Right renal pelvis (tissue), 4 donors: Measurements from ENCODE around the gene ZBTB17. TPM values are rescaled to one million over a fixed set of nuclear protein-coding genes. Genes with fewer than 3 reads are reported as not detected.
"Not testable (repeated sequence)": the region's sequence is repeated elsewhere in the genome, so short reads cannot be mapped to it uniquely, and the experiment has no call there.

Source experiments
- DNase-seq, 4 donors: peaks; one replicate each; pipeline ENCODE4 v3.0.0-alpha.2; 2013; ENCODE audit warnings: low read depth in 4 of 4, low spot score in 3 of 4, missing footprints in 1 of 4
- polyA plus RNA-seq, 4 donors: library from polyadenylated mRNA; unstranded; fragments of 120-200 nt; gene quantifications; one replicate each; pipeline ENCODE4 v1.2.1, GENCODE V29; 2013; ENCODE audit not compliant: insufficient read length in 4 of 4

ZBTB17 gene
- polyA plus RNA-seq, 4 donors, result 27.7 to 32.2 (median 28.7) TPM

DNA sequence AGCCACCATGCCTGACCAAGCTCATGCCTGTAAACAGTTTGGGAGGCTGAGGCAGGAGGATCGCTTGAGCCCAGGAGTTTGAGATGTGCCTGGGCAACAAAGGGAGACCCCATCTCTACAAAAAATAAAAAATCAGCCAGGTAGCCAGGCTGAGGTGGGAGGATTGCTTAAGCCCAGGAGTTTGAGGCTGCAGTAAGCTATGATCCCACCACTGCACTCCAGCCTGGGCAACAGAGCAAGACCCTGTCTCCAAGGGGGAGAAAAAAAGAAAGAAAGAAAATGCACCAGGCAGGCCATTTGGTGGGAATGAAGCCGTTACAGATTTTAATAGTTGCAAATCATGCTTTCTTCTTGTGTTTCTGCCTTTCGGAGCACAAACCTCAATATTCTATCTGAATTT lies 62.3 kb downstream of the ZBTB17 start:
- not testable (repeated sequence) for DNase-seq

DNA sequence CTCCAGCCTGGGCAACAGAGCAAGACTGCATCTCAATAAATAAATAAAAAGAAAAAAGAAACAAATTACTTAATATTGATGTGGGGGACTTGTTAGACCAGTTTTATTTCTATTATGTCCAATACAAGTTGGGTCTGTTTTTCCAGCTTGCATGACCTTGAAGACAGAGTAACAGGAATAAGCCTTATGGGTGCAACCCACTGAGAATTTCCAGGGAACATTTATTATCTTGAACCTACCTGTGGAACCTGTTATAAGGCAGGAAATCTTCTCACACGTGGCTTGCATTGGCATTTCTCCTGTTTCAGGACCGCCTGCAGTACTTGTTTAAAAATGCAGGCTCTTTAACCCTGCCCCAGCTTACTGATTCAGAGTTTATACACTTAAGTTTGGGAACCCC lies 64.0 kb downstream of the ZBTB17 start:
- DNase-seq, result no peak

- DNase-seq, result no peak
These were observed 64.8 kb downstream of the ZBTB17 start for GRCh38 chr1:15911141-15911540.

- no peak for DNase-seq
These were observed 67.3 kb downstream of the ZBTB17 start for GRCh38 chr1:15908597-15908996.

GRCh38 chr1:15902882-15903281 lies 73.0 kb downstream of the ZBTB17 start:
- no peak for DNase-seq

DNA sequence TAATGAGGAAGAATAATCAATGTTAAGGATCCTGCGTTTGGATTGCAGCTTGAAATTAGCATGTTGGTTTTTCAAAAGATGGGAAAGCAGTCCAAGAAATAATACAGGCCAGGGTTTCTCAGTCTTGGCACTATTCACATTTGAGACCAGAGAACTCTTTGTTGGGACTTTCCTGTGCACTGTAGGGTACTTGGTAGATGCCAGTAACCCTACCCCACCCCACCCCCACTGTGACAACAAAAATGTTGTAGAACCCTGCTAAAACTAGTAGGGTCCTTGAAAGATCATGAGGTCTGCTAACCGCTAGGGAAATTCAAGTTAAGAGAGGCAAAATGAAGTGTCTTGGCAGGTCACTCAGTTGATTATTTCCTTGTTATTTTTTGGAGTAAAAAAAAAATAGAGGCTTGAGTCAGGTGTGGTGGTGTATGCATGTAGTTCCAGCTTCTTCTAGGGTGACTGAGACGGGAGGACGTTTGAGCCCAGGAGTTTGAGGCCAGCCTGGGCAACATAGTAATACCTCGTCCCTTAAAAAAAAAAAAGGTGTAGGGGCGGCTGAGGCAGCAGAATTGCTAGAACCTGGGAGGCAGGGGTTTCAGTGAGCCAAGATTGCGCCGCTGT lies 75.1 kb downstream of the ZBTB17 start:
- no peak for DNase-seq

DNA sequence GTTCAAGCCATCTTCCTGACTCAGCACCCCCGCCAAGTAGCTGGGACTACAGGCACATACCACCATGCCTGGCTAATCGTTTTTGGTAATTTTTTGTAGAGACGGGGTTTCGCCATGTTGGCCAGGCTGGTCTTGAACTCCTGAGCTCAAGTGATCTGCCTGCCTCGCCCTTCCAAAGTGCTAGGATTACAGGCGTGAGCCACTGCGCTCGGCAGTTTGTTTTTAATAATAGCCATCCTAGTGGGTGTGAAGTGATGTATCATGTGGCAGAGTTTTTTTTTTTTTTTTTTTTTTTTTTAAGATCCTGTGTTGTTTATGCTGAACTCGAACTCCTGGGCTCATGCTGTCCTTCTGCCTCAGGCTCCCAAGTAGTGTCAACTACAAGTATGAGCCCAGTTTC lies 76.6 kb downstream of the ZBTB17 start:
- DNase-seq, result no peak

- DNase-seq, result not testable (repeated sequence)
These were observed 78.9 kb downstream of the ZBTB17 start for GRCh38 chr1:15896841-15897610.

- no peak for DNase-seq
These were observed 80.7 kb downstream of the ZBTB17 start for GRCh38 chr1:15895233-15895632.

DNA sequence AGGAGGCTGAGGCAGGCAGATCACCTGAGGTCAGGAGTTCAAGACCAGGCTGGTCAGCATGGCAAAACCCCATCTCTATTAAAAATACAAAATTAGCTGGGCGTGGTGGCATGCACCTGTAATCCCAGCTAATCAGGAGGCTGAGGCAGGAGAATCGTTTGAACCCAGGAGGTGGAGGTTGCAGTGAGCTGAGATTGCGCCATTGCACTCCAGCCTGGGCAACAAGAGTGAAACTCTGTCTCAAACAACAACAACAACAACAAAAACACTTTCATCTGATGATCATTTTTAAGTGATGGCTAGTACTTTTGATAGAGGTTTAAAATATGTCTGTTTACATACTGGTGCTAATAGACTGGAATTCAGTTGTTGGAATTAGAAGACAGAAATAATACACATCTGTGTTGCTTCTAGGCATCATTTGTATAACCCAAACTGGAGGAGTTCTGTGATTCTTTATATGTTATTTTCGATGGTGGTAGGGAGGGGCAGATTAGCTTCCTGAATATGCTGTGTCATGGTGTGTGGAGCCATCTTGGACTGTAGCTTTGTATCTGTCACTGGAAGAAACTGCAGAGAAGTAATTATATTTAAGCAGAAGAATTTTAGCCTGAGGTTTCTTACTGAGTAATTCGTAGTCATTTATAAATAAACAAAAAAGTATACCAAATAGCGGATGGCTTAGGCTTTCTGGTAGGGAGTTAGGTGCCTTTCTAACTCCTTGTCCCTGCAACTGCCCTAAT lies 82.9 kb downstream of the ZBTB17 start:
- DNase-seq, result not testable (repeated sequence)

Other genes with a start within 250 kb of the ZBTB17 start
- 1 to 10 TPM; 2.2 to 3.1 (median 2.6) TPM for gene SLC25A34, start 239.8 kb downstream of the ZBTB17 start, polyA plus RNA-seq
- 1 to 10 TPM; 2.8 to 6.1 (median 3.2) TPM for gene TMEM82, start 233.6 kb downstream of the ZBTB17 start, polyA plus RNA-seq
- gene FBLIM1, start 217.3 kb downstream of the ZBTB17 start, polyA plus RNA-seq, result 10 to 100 TPM; 52.0 to 60.6 (median 56.7) TPM
- gene UQCRHL, start 168.5 kb downstream of the ZBTB17 start, polyA plus RNA-seq, result 1 to 10 TPM in 3 of 4 donors, under 1 TPM in 1; 0.90 to 1.9 (median 1.5) TPM
- gene SPEN, start 128.4 kb downstream of the ZBTB17 start, polyA plus RNA-seq, result 10 to 100 TPM; 50.0 to 60.6 (median 57.7) TPM
- under 1 TPM in 3 of 4 donors, not detected in 1; 0.07 to 0.12 (median 0.10) TPM for gene SRARP, start 28.1 kb upstream of the ZBTB17 start, polyA plus RNA-seq
- 1 to 10 TPM; 4.0 to 5.8 (median 4.4) TPM for gene HSPB7, start 41.9 kb upstream of the ZBTB17 start, polyA plus RNA-seq
- gene CLCNKA, start 45.9 kb upstream of the ZBTB17 start, polyA plus RNA-seq, result 10 to 100 TPM; 15.6 to 26.9 (median 18.3) TPM
- gene CLCNKB, start 67.7 kb upstream of the ZBTB17 start, polyA plus RNA-seq, result 10 to 100 TPM; 41.6 to 77.0 (median 57.5) TPM
- gene FAM131C, start 97.5 kb upstream of the ZBTB17 start, polyA plus RNA-seq, result 1 to 10 TPM; 1.4 to 2.3 (median 2.0) TPM
- 10 to 100 TPM; 14.7 to 19.7 (median 17.7) TPM for gene EPHA2, start 180.0 kb upstream of the ZBTB17 start, polyA plus RNA-seq
- 10 to 100 TPM; 17.1 to 22.0 (median 20.8) TPM for gene ARHGEF19, start 236.6 kb upstream of the ZBTB17 start, polyA plus RNA-seq